Type B pancreatic cell (in vitro differentiated cells): ENCODE data around the gene R3HDML. TPM values are rescaled to one million over a fixed set of nuclear protein-coding genes. Genes with fewer than 3 reads are reported as not detected.

Source experiments
- DNase-seq: peaks from one replicate; pipeline ENCODE4 v3.0.0; 2021; ENCODE audit warnings: mixed read lengths; ENCODE audit not compliant: unreplicated experiment; ENCODE audit errors: extremely low spot score
- H3K27ac Mint-ChIP-seq: 2 replicates; pipeline ENCODE4 v1.8.0; 2021; ENCODE audit warnings: mild to moderate bottlenecking, mixed read lengths
- H3K27me3 Mint-ChIP-seq: 2 replicates; pipeline ENCODE4 v1.8.0; 2021; ENCODE audit warnings: mixed read lengths
- H3K36me3 Mint-ChIP-seq: 2 replicates; pipeline ENCODE4 v1.8.0; 2021; ENCODE audit warnings: mixed read lengths
- H3K4me1 Mint-ChIP-seq: one replicate; pipeline ENCODE4 v1.8.0; 2021; ENCODE audit warnings: mixed read lengths; ENCODE audit not compliant: unreplicated experiment
- H3K4me3 Mint-ChIP-seq: 2 replicates; pipeline ENCODE4 v1.8.0; 2021; ENCODE audit warnings: mild to moderate bottlenecking, mixed read lengths
- H3K9me3 Mint-ChIP-seq: 2 replicates; pipeline ENCODE4 v1.8.0; 2021; ENCODE audit warnings: mixed read lengths
- CTCF ChIP-seq: fragments of 200-600 bp; sonication (generic); conservative IDR thresholded peaks from 2 replicates; pipeline ENCODE4 v1.5.0; 2021; ENCODE audit warnings: antibody characterized with exemption, mild to moderate bottlenecking
- total RNA-seq: library from RNA; stranded (reverse); gene quantifications from 2 replicates; pipeline ENCODE4 v1.2.1, GENCODE V29; 2021; ENCODE audit warnings: low replicate concordance

R3HDML gene
- total RNA-seq, 1 donor from 2014 or later = not detected

DNA sequence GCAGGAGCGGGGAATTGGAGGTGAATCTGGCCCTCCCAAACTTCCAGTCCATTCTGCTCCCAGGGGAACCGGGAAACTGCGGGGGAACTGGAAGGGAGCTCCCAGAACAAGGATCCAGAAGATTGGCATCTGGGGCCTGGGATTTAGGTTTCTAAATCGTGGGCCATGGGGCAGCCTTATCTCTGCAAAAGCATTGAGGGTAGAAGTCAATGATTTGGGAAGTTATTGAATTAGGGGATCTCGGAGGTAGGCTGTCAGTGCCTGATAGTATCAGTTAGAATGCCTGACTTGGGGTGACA lies 63.8 kb downstream of the R3HDML start:
- H3K36me3 Mint-ChIP-seq = no peaks in the 10 kb centered on the region
- no peak for TF ChIP-seq CTCF
- peaks cover 4% of the 10 kb centered on the region for H3K4me1 Mint-ChIP-seq
- no peak overlapping the region for H3K27ac Mint-ChIP-seq
- H3K4me3 Mint-ChIP-seq = peak overlapping the region; percentile 77
- H3K27me3 Mint-ChIP-seq = peaks cover 25% of the 10 kb centered on the region
- no peaks in the 10 kb centered on the region for H3K9me3 Mint-ChIP-seq
- no peak for DNase-seq

Other genes starting within 250 kb of the R3HDML start
- gene JPH2, start 149.9 kb upstream of the R3HDML start, total RNA-seq = 4.9 and 17.3 TPM in 2 replicates
- 31.1 and 38.4 TPM in 2 replicates for gene OSER1, start 126.3 kb upstream of the R3HDML start, total RNA-seq
- gene GDAP1L1, start 89.7 kb upstream of the R3HDML start, total RNA-seq = 1.3 and 1.8 TPM in 2 replicates
- gene FITM2, start 25.8 kb upstream of the R3HDML start, total RNA-seq = 5.7 and 7.1 TPM in 2 replicates
- 19.9 and 41.7 TPM in 2 replicates for gene HNF4A, start 18.7 kb downstream of the R3HDML start, total RNA-seq
- 20.8 and 21.5 TPM in 2 replicates for gene TTPAL, start 138.8 kb downstream of the R3HDML start, total RNA-seq
- 47.1 and 65.6 TPM in 2 replicates for gene SERINC3, start 185.0 kb downstream of the R3HDML start, total RNA-seq
- gene PKIG, start 245.5 kb downstream of the R3HDML start, total RNA-seq = 13.9 and 24.3 TPM in 2 replicates